NCI-H146 treated with DMSO at 0.1 percent for 48 hours (cell line): ENCODE data around the gene CDH19.
"Not testable (repeated sequence)": the region's sequence is repeated elsewhere in the genome, so short reads cannot be mapped to it uniquely, and the experiment has no call there.

ENCODE experiments used
- DNase-seq: peaks from one replicate; lab custom pipeline; 2025; ENCODE audit not compliant: unreplicated experiment; lab: John Stamatoyannopoulos, UW

The CDH19 gene

GRCh38 chr18:66466184-66466583 lies 137.7 kb downstream of the CDH19 start:
- DNase-seq = not testable (repeated sequence)

- no peak for DNase-seq
Observed at GRCh38 chr18:66461344-66461743, 142.5 kb downstream of the CDH19 start.

GRCh38 chr18:66457245-66457644 lies 146.6 kb downstream of the CDH19 start:
- DNase-seq = no peak
